SU-DHL-6 (cell line): Measurements from ENCODE around the gene PRKAB2.

Experiments
- H2AFZ ChIP-seq: fragments of 200-600 bp; sonication (generic); 2 replicates; pipeline ENCODE4 v1.6.1; 2014; ENCODE audit warnings: low read depth, mild to moderate bottlenecking, moderate library complexity, mixed read lengths, antibody characterized with exemption, low read length; ENCODE audit not compliant: severe bottlenecking
- H3F3A ChIP-seq: fragments of 200-600 bp; shearing (Covaris generic); 2 replicates; pipeline ENCODE4 v1.6.0; 2016; ENCODE audit warnings: antibody characterized with exemption, mild to moderate bottlenecking; ENCODE audit not compliant: insufficient read depth
- H3K27ac ChIP-seq: fragments of 200-600 bp; sonication (generic); 2 replicates; pipeline ENCODE4 v1.5.1; 2016; ENCODE audit warnings: low read depth, mild to moderate bottlenecking, low read length, moderate library complexity, mixed read lengths
- H3K27me3 ChIP-seq: fragments of 200-600 bp; sonication (generic), shearing (Covaris generic); 2 replicates; pipeline ENCODE4 v1.6.0; 2014; ENCODE audit warnings: mild to moderate bottlenecking, low read length
- H3K36me3 ChIP-seq: fragments of 200-600 bp; sonication (generic); 2 replicates; pipeline ENCODE4 v1.6.1; 2014; ENCODE audit warnings: mild to moderate bottlenecking, low read length, mixed read lengths
- H3K4me2 ChIP-seq: fragments of 300-600, 200-600 bp; shearing (Covaris generic), sonication (generic); 2 replicates; pipeline ENCODE4 v1.6.0; 2014; ENCODE audit warnings: low read length, low read depth, mild to moderate bottlenecking; ENCODE audit not compliant: poor library complexity, severe bottlenecking
- H3K4me3 ChIP-seq: fragments of 200-600 bp; sonication (generic); 2 replicates; pipeline ENCODE4 v1.5.1; 2014; ENCODE audit warnings: antibody characterized with exemption, low read length, mild to moderate bottlenecking, mixed read lengths; ENCODE audit not compliant: insufficient read depth, poor library complexity, severe bottlenecking
- H3K79me2 ChIP-seq: fragments of 200-600 bp; sonication (generic); 2 replicates; pipeline ENCODE4 v1.6.1; 2014; ENCODE audit warnings: mild to moderate bottlenecking, low read length, moderate library complexity; ENCODE audit not compliant: insufficient read depth
- H3K9ac ChIP-seq: fragments of 200-600 bp; sonication (generic); 2 replicates; pipeline ENCODE4 v1.7.0; 2014; ENCODE audit warnings: mild to moderate bottlenecking, low read length
- H3K9me2 ChIP-seq: fragments of 200-600 bp; sonication (generic); replicated peaks from 2 replicates; pipeline ENCODE4 v1.6.1; 2014; ENCODE audit warnings: low read length; ENCODE audit not compliant: insufficient read depth
- H3K9me3 ChIP-seq: fragments of 200-600 bp; sonication (generic); 2 replicates; pipeline ENCODE4 v1.6.1; 2014; ENCODE audit warnings: low read length, mixed read lengths; ENCODE audit not compliant: insufficient read depth
- H4K20me1 ChIP-seq: fragments of 200-600 bp; sonication (generic); 2 replicates; pipeline ENCODE4 v1.6.1; 2014; ENCODE audit warnings: low read depth, mild to moderate bottlenecking, antibody characterized with exemption, low read length, moderate library complexity, mixed read lengths
- CTCF ChIP-seq: fragments of 200-600 bp; sonication (generic); IDR thresholded peaks from one replicate; pipeline ENCODE4 v1.5.1; 2017; ENCODE audit warnings: antibody characterized with exemption, mild to moderate bottlenecking, low read length, moderate library complexity; ENCODE audit not compliant: insufficient read depth, poor library complexity, severe bottlenecking
- EZH2phosphoT487 ChIP-seq: fragments of 200-600 bp; sonication (generic), shearing (Covaris generic); conservative IDR thresholded peaks from 2 replicates; pipeline ENCODE4 v1.6.1; 2018; ENCODE audit warnings: mild to moderate bottlenecking, antibody characterized with exemption, low read length, moderate library complexity, mixed read lengths

PRKAB2 gene

DNA sequence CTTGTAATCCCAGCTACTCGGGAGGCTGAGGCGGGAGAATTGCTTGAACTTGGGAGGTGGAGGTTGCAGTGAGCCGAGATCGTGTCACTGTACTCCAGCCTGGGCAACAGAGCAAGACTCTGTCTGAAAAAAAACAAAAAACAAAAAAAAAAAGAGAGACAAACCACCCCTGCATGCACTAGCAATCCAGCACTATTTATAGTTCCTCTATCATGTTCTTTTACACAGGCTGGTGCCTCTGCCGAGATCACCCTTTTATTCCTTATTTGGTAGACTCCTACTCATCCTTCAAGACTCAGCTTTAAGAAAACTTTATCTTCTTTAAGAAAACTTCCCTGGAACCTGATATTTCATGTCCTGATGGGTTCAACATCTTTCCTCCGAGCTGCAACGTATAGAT lies 42.1 kb upstream of the PRKAB2 start:
- no peak overlapping the region for H3K4me2 ChIP-seq
- H3K9me2 ChIP-seq, result no peaks in the 10 kb centered on the region
- no peak overlapping the region for H3K9ac ChIP-seq
- no peak overlapping the region for H2AFZ ChIP-seq
- H3K79me2 ChIP-seq, result no peaks in the 10 kb centered on the region
- H3K4me3 ChIP-seq, result no peak overlapping the region
- no peaks in the 10 kb centered on the region for H4K20me1 ChIP-seq
- no peaks in the 10 kb centered on the region for H3F3A ChIP-seq
- no peaks in the 10 kb centered on the region for H3K9me3 ChIP-seq
- no peak overlapping the region for H3K27ac ChIP-seq
- TF ChIP-seq EZH2phosphoT487 (no peak), CTCF (no peak)
- no peaks in the 10 kb centered on the region for H3K36me3 ChIP-seq
- H3K27me3 ChIP-seq, result no peaks in the 10 kb centered on the region

GRCh38 chr1:147213271-147213670 lies 41.0 kb upstream of the PRKAB2 start:
- Histone ChIP-seq H3K4me3 (no peak overlapping the region), H3K9ac (no peak overlapping the region), H3K79me2 (no peaks in the 10 kb centered on the region), H3K27me3 (no peaks in the 10 kb centered on the region), H3K4me2 (no peak overlapping the region), H3K36me3 (no peaks in the 10 kb centered on the region), H2AFZ (no peak overlapping the region), H3K9me2 (no peaks in the 10 kb centered on the region), H4K20me1 (no peaks in the 10 kb centered on the region), H3K27ac (no peak overlapping the region), H3F3A (no peaks in the 10 kb centered on the region), H3K9me3 (no peaks in the 10 kb centered on the region)
- TF ChIP-seq CTCF, result no peak
- TF ChIP-seq EZH2phosphoT487, result no peak

GRCh38 chr1:147211577-147211976 lies 39.3 kb upstream of the PRKAB2 start:
- H4K20me1 ChIP-seq, result no peaks in the 10 kb centered on the region
- H3K79me2 ChIP-seq, result no peaks in the 10 kb centered on the region
- H3K27me3 ChIP-seq, result no peaks in the 10 kb centered on the region
- no peaks in the 10 kb centered on the region for H3K9me3 ChIP-seq
- no peak overlapping the region for H3K9ac ChIP-seq
- no peaks in the 10 kb centered on the region for H3K9me2 ChIP-seq
- no peak overlapping the region for H3K4me2 ChIP-seq
- H3K4me3 ChIP-seq, result no peak overlapping the region
- no peak overlapping the region for H3K27ac ChIP-seq
- no peaks in the 10 kb centered on the region for H3K36me3 ChIP-seq
- no peak for TF ChIP-seq CTCF
- no peak for TF ChIP-seq EZH2phosphoT487
- no peaks in the 10 kb centered on the region for H3F3A ChIP-seq
- H2AFZ ChIP-seq, result no peak overlapping the region

DNA sequence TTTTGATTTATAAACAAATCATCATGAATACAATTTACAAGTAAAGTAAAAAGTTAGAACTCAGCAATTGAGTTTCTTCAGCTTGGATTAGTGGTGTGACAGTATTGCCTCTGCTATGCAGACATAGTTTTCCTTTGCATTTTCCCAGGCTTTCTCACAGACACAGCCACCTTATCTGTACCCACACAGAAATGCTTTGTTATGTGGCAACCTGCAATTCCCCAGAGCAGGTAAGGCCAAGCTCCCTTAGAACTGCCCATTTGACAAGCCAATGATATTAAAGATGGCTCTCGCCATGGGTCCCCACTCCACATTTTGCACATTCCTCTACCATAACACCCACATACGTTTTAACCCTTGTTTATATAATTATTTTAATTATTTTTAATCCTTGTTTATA lies 38.7 kb upstream of the PRKAB2 start:
- no peaks in the 10 kb centered on the region for H4K20me1 ChIP-seq
- H3K4me3 ChIP-seq, result no peak overlapping the region
- no peaks in the 10 kb centered on the region for H3K36me3 ChIP-seq
- TF ChIP-seq EZH2phosphoT487, result no peak
- no peak for TF ChIP-seq CTCF
- no peaks in the 10 kb centered on the region for H3K79me2 ChIP-seq
- H3K9ac ChIP-seq, result no peak overlapping the region
- no peaks in the 10 kb centered on the region for H3K27me3 ChIP-seq
- no peak overlapping the region for H3K4me2 ChIP-seq
- no peak overlapping the region for H3K27ac ChIP-seq
- H3K9me2 ChIP-seq, result no peaks in the 10 kb centered on the region
- H2AFZ ChIP-seq, result no peak overlapping the region
- no peaks in the 10 kb centered on the region for H3F3A ChIP-seq
- no peaks in the 10 kb centered on the region for H3K9me3 ChIP-seq
